ENCODE data around the gene HDHD5. TPM values are rescaled to one million over a fixed set of nuclear protein-coding genes. Genes with fewer than 3 reads are reported as not detected.
"Not testable (repeated sequence)": the region's sequence is repeated elsewhere in the genome, so short reads cannot be mapped to it uniquely, and the experiment has no call there.

The HDHD5 gene
- total RNA-seq, 1 donor from 2014 or later: 39.7 TPM

- Histone ChIP-seq H3K9ac (no peak overlapping the region), H2AFZ (replicated peaks) (no peak overlapping the region), H3K4me2 (no peak overlapping the region), H3K4me1 (peaks cover 2% of the 10 kb centered on the region), H3K27me3 (no peaks in the 10 kb centered on the region), H3F3A (ENCODE audit: low read depth) (peaks cover 2% of the 10 kb centered on the region), H3K4me3 (no peak overlapping the region), H3K27ac (no peak overlapping the region), H3K9me3 (ENCODE audit: low read depth) (no peaks in the 10 kb centered on the region), H3K36me3 (no peaks in the 10 kb centered on the region), H3K79me2 (ENCODE audit: low read depth) (peaks cover 95% of the 10 kb centered on the region), H4K20me1 (ENCODE audit: low read depth) (peaks cover 83% of the 10 kb centered on the region)
- peaks cover 9% of the 10 kb centered on the region for H3K4me1 Mint-ChIP-seq
- H3K27me3 Mint-ChIP-seq (ENCODE audit: insufficient read depth, low read depth): no peaks in the 10 kb centered on the region
- no peak for TF ChIP-seq CTCF (IDR thresholded peaks at IDR 0.05)
- no peak for TF ChIP-seq EZH2 (IDR thresholded peaks at IDR 0.05)
- no peak for TF ChIP-seq EZH2phosphoT487 (IDR thresholded peaks at IDR 0.05)
- H3K9me3 Mint-ChIP-seq: no peaks in the 10 kb centered on the region
- no peak for DNase-seq (ENCODE audit: low spot score)
- H3K27ac Mint-ChIP-seq: no peak overlapping the region
- H3K4me3 Mint-ChIP-seq: no peak overlapping the region
- H3K36me3 Mint-ChIP-seq: peaks cover 12% of the 10 kb centered on the region
Observed at GRCh38 chr22:17152340-17152739, 6.7 kb downstream of the HDHD5 start.

- H3K9me3 ChIP-seq (ENCODE audit: low read depth): no peaks in the 10 kb centered on the region
- peaks cover 3% of the 10 kb centered on the region for H3K4me1 Mint-ChIP-seq
- no peaks in the 10 kb centered on the region for H3K36me3 ChIP-seq
- H3K9ac ChIP-seq: no peak overlapping the region
- DNase-seq (ENCODE audit: low spot score): no peak
- peaks cover 11% of the 10 kb centered on the region for H3K36me3 Mint-ChIP-seq
- no peaks in the 10 kb centered on the region for H3K27me3 Mint-ChIP-seq (ENCODE audit: insufficient read depth, low read depth)
- H3K4me3 Mint-ChIP-seq: no peak overlapping the region
- H3K27ac Mint-ChIP-seq: no peak overlapping the region
- H3K4me3 ChIP-seq: no peak overlapping the region
- no peaks in the 10 kb centered on the region for H3K27me3 ChIP-seq
- peaks cover 57% of the 10 kb centered on the region for H4K20me1 ChIP-seq (ENCODE audit: low read depth)
- no peaks in the 10 kb centered on the region for H3K9me3 Mint-ChIP-seq
- TF ChIP-seq EZH2phosphoT487 (IDR thresholded peaks at IDR 0.05): no peak
- TF ChIP-seq CTCF (IDR thresholded peaks at IDR 0.05): no peak
- no peak for TF ChIP-seq EZH2 (IDR thresholded peaks at IDR 0.05)
- no peaks in the 10 kb centered on the region for H3F3A ChIP-seq (ENCODE audit: low read depth)
- H3K4me1 ChIP-seq: no peaks in the 10 kb centered on the region
- no peak overlapping the region for H2AFZ ChIP-seq (replicated peaks)
- H3K79me2 ChIP-seq (ENCODE audit: low read depth): peaks cover 64% of the 10 kb centered on the region
- H3K27ac ChIP-seq: no peak overlapping the region
- no peak overlapping the region for H3K4me2 ChIP-seq
Observed at GRCh38 chr22:17149076-17149815, 9.8 kb downstream of the HDHD5 start.

- H3K27me3 Mint-ChIP-seq (ENCODE audit: insufficient read depth, low read depth); H3K9me3 ChIP-seq (ENCODE audit: low read depth); H3K36me3 ChIP-seq; H2AFZ ChIP-seq (replicated peaks); H3K9ac ChIP-seq; H3K27me3 ChIP-seq; H3K4me1 ChIP-seq; H3K9me3 Mint-ChIP-seq; H3F3A ChIP-seq (ENCODE audit: low read depth); H3K4me2 ChIP-seq; H3K4me1 Mint-ChIP-seq; H3K27ac ChIP-seq; DNase-seq (ENCODE audit: low spot score); H3K4me3 ChIP-seq; H3K27ac Mint-ChIP-seq: not testable (repeated sequence)
- Mint-ChIP-seq H3K4me3 (peak overlapping the region; percentile 10), H3K36me3 (peaks cover 19% of the 10 kb centered on the region)
- Histone ChIP-seq H4K20me1 (ENCODE audit: low read depth) (peaks cover 45% of the 10 kb centered on the region), H3K79me2 (ENCODE audit: low read depth) (peaks cover 46% of the 10 kb centered on the region)
Observed at GRCh38 chr22:17147458-17147857, 11.6 kb downstream of the HDHD5 start.

GRCh38 chr22:17145021-17145680 is 13.9 kb downstream of the HDHD5 start:
- no peaks in the 10 kb centered on the region for H3K36me3 ChIP-seq
- H3K27ac ChIP-seq: no peak overlapping the region
- no peak overlapping the region for H3K9ac ChIP-seq
- peaks cover 20% of the 10 kb centered on the region for H3K36me3 Mint-ChIP-seq
- no peak for DNase-seq (ENCODE audit: low spot score)
- H3K27me3 ChIP-seq: no peaks in the 10 kb centered on the region
- H3K4me3 Mint-ChIP-seq: no peak overlapping the region
- H3K9me3 Mint-ChIP-seq: no peaks in the 10 kb centered on the region
- H3F3A ChIP-seq (ENCODE audit: low read depth): no peaks in the 10 kb centered on the region
- no peak overlapping the region for H3K4me3 ChIP-seq
- H3K27ac Mint-ChIP-seq: no peak overlapping the region
- peaks cover 28% of the 10 kb centered on the region for H4K20me1 ChIP-seq (ENCODE audit: low read depth)
- H3K4me1 ChIP-seq: no peaks in the 10 kb centered on the region
- no peak overlapping the region for H2AFZ ChIP-seq (replicated peaks)
- peaks cover 25% of the 10 kb centered on the region for H3K79me2 ChIP-seq (ENCODE audit: low read depth)
- no peaks in the 10 kb centered on the region for H3K4me1 Mint-ChIP-seq
- no peak overlapping the region for H3K4me2 ChIP-seq
- H3K27me3 Mint-ChIP-seq (ENCODE audit: insufficient read depth, low read depth): no peaks in the 10 kb centered on the region
- H3K9me3 ChIP-seq (ENCODE audit: low read depth): no peaks in the 10 kb centered on the region
- TF ChIP-seq EZH2 (IDR thresholded peaks at IDR 0.05): no peak
- no peak for TF ChIP-seq CTCF (IDR thresholded peaks at IDR 0.05)
- TF ChIP-seq EZH2phosphoT487 (IDR thresholded peaks at IDR 0.05): no peak

All from neural progenitor cell (in vitro differentiated cells).